ENCODE measurements around the gene MYO7B. TPM values are rescaled to one million over a fixed set of nuclear protein-coding genes. Genes with fewer than 3 reads are reported as not detected.
"Not testable (repeated sequence)": the region's sequence is repeated elsewhere in the genome, so short reads cannot be mapped to it uniquely, and the experiment has no call there.

The MYO7B gene
- polyA plus RNA-seq, 3 donors = 24.0 to 32.4 (median 29.5) TPM

DNA sequence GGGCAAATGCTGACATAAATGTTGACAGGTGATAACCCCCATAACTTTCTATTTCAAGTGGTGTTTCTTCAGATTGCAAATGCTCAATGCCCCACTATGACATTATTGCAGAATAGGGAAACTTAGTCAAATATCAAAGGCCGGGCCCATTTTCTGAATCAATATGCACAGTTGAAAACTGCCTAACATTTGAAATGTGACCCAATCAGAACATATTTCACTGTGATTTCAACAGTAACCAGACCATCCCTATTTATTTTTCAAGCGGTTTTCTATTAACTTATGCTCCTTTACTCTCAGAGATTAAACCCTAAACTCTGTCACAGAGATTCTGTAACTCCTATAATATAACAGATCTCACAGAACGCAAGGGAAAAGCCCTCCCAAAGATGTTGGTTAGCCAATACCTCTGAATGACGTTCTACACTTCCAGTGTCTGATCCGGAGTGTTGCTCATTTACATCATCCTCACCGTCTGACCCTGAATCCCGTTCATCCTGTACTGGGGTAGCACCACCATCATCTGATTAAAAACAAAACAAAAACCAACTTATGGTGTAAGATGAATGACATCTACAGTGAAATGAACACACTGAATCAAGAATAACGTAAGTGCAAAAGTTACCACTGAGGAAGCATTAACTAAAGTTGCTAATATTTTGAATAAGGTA, 12.1 kb upstream of the MYO7B start:
- DNase-seq = no peak

DNA sequence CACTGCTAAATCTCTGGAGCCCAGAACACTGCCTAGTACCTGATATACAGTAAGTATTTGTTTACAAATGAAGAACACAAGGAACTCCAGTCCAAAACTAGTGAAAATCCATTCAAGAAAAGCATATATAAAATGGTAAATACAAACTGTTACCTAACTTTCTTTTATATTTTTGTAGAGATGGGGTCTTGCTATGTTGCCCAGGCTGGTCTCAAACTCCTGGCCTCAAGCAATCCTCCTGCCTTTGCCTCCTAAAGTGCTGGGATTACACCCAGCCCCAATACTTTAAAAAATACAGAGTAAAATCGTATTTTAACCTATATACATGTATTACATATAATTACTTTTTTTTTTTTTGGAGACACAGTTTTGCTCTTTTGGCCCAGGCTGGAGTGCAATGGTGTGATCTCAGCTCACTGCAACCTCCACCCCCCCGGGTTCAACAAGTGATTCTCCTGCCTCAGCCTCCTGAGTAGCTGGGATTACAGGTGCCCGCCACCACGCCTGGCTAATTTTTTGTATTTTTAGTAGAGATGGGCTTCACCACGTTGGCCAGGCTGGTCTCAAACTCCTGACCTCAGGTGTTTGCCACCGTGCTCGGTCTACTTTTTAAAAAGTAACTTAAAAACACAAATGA, 11.2 kb upstream of the MYO7B start:
- not testable (repeated sequence) for DNase-seq

DNA sequence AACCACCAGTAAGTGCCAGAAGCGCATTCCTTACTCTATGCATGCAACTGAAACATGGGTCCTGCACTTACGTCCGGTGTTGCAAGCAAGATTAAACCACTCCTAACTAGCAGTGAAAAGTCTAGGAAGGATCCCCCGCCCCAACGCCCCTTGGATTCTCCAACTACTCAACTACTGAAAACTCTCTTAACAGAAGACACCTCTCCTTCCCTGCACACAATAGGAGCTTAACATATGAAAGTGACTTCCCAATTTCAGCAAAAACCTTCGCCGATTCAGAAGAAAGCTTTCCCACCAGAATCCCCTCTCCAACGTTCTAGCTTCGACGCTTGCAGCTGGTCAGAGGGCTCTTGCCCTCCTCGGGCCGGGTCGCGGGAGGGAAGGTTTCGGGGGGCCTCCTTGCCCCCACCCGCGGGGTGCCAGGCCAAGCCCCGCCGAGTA, 9.8 kb upstream of the MYO7B start:
- DNase-seq = peak; percentile 51

DNA sequence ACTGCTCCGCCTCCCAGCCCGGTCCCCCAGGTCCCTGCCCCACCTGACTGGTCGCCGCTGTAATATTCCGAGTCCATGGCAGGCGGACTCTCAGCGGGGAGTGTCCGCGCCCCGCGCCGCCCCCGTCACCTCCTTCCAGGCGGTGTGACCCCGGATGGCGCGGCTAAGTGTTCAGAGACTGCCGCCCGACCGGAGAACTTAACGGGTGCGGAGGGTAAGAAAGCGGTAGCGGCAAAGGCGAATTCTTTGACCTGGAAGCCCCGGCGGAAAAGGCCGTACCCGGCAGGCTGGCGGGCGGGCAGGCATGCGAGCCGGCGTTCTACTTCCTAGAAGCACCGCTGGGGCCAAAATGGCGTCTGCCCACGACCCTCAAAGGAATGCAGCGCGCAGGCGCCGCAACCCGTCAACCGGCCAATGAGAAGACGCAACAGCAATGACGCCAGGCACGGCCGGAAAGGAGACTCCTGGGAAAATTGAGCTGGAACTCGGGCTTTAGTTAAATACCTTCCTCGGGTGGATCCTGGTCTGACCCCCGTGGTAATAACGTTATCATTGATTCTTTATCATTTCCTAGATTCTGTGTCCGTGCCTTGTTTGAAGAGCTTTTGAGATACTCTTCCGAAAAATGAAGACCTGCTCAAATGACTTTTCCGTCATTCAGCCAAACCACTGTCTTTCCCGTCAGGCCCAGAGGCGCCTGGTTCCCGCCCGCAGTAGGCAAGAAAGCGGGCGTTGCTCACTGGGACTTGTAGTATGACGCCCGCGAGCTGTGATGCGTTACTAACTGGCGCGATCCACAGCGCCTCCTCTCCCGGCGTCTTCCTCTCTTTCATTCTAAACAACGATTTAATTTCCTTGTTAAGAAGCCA, 9.1 kb upstream of the MYO7B start, which contains the start of gene IWS1:
Gene IWS1 (minus strand): TSS at position 358 of the 869 bp plus-strand sequence. CDS start 281 bp downstream, at position 77.
- DNase-seq = peak; percentile 97

DNA sequence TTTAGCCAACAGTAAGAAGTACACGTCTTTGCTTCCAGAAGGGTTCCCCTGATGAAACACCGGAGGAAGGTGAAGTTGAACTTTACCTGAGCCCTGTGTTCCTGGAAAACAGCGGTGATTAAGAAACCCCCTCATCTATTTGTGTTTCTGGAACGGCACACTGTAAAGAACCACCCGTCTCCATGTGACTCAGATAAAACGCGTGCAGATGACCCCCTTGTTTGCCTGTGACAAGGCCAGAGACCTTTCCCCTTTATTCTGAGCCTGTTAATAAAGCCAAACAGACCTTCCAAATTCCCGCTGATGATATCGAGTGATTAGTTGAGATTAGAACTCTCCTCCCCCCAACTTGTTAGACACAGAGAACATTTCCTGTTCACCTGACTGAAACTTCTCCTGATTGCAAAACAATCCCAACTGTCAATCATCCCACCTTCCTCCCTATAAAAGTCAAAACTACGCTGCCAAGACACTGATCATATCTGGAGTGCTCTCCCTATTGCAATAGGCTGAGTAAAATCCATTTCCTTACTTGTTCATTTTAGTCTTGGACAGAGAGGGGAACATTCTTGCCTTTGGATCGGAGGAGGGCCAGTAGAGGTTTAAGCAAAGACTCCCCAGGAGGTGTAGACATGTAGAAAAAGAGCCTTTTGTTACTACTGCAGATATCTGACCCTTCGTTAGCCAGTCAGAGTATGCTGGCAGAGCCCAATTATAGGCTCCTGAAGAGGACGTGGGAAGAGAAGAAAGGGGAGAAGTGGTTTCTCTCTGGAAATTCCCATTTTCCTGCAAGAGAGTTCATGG, 8.3 kb upstream of the MYO7B start:
- no peak for DNase-seq

DNA sequence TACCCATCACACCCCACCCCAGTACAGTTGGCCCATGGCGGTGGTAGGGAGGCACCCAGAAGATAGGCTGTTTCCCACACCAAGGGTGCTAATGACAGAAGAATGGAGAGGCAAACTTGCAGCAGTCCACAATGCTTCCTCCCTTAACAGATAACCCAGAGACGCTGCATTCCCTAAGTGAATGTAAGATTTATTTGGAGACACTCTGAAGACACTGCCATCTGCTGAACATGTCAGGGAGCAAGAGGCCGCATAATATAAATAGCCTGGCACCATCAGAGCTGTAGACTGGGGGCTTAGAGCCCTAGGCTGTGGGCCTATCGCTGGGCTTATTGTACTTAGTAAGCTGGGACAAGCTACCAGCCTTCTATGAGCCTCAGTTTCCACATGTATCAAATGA, 7.0 kb upstream of the MYO7B start:
- DNase-seq = no peak

DNA sequence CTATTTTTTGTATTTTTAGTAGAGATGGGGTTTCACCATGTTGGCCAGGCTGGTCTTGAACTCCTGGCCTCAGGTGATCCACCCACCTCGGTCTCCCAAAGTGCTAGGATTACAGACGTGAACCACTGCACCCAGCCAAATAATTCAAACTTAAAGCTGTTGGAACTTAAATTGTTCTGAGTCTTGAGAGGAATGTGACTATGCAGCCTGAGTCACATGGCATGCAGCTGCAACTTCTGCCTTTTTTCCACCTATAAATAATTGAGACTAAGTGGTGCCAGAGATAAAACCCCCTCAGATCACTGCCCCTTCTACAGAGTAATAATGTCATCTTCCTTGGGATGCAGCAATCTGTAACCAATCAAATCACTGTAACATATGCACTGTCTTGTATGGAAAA, 6.1 kb upstream of the MYO7B start:
- DNase-seq = not testable (repeated sequence)

DNA sequence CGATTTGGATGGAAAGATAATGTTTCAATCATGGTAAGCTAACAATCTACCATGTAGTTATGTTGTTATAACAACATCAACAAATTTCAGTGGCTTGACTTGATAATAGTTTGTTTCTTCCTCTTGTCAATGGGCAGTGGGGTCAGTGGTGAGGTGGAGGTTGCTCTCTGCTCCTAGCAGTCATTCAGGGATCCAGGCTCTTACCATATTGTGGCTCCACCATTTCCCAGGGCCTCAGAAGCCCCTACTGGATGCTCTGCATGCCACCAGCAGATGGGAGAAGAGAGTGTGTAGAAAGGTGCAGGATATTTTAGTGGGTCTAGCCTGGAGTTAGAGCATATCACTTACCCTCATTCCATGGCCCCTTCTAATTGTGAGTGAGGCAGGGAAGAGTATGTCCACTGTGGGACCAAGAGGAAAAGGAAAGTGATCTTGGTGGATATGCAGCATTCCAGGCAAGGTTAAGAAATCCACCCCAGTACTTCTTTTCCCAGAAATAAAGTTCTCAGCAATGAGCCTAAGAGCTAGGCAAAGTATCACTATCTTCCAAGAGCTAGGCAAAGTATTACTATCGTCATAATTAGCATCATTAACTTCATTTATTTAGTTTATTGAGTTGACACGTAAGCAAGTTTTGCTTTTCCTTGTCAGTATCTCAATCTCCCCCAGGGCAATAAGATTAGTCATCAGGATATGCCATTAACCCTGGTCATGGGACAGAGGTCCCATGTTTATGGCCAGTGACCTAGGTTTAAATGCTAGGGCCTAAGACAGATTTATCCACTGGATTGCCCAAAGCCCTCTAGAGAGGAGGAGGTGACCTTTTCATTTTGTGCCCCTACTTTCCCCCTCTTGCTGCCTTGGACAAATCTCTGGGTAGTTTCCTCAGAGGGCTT, 5.0 kb upstream of the MYO7B start:
- no peak for DNase-seq

DNA sequence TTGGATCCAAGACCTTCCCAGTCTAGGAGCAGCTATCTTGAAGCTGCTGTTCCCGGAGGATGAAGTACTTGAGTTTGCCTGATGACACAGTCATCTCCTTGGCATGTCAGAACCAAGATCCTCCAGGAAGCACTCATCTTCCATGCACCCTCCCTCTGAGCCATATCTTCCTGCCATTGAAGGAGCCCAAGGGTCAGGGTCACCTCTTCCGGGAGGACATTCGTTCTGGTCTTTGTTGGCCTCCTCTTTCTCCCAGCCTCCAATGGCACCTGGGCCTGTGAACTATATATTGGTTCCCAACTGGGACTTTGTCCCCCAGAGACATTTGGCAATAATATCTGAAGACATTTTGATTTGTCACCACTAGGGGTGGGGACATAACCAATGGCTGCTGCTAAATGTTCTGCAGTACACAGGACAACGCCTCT, 4.2 kb upstream of the MYO7B start:
- DNase-seq = no peak

DNA sequence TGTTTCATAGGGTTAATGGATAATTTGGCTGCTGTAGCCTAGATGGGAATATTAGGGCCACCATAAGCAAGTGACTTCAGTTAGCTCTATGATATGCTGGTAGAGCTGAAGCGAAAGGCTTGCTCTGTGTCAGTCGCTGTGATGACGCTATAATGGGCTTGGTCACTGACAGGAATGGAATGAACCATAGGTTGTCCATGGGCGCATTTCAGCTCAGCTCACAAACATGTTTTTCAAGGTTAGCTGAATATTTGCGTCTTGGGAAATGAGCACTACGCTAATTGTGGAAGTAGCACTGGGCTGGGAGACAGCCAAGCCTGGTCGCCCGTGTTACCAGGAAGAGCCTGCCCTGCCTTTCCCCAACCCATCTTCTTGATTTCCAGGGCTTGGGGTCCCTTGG, 3.2 kb upstream of the MYO7B start:
- no peak for DNase-seq

DNA sequence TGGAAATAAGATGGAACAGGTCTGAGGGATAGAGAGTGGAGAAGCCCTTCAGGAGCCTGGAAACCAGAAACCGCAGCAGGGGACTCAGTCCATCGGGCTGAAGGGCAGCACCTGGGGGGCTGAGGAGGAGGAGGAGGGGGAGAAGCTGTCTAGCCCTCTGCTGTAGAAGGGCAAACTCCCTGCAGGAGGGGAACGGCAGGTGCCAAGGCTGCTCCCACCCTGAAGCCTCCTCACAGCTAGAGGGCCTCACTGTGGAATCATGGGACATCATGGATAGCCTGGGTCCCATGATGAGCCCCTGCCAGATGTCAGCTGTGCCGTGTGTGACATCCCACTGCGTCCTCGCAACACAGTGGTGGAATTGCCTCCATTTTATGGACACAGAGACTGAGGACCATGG, 435 bp downstream of the MYO7B start:
- no peak for DNase-seq

DNA sequence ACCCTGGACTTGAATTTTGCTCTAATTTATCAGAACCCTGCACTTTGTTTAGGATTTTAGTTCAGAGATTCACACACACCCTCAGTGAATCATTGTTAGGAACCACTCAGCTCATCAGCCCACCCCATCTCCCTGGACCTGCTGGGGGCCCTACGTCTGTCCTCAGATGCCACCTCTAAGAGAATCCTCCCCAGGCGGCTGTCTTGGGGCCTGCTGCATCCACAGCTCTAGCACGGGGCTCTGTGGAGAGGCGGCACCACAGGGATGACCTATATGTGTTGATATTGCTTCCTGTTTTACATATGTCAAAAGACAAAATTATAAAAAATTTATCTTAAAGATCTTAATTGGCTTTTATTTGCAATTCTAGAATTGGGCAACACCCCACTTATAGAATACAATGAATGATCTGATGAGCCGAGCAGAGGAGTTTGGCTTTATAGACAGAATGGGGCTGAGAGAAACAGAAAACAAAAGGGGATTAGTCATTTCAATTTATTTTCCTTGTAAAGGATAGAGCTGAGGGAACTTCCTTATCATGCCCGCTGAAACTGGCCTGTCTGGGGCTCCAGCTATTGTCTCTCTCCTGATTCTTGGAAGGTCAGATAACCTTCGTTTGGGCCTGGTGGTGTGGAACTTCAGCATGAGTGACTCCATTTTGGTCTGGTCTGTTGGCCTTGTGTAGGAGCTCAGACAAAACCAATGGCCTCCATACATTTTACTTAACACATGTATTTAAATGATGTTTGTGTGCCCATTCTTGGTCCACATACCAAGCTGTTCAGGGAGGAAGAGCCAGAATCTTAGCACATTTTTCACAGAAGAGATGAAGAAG, 1.4 kb downstream of the MYO7B start:
- no peak for DNase-seq

DNA sequence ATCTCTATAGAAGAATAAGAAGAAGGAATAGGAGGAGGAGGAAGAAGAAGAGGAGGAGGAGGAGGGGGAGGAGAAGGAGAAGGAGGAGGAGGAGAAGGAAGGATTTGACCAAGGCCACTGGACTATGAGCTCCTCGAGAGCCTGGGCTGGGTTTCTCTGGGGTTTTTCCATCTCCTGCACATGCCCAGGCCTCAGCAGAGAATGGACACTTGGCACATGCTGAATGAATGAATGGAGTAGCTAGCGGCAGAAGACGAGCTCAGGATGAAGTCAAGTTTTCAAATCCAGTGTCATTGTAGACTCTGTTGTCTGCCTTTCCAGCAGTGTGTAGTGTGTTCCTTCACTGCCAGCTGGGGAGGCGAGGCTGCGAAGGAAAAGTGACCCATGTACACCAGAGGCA, 2.2 kb downstream of the MYO7B start:
- DNase-seq = no peak

DNA sequence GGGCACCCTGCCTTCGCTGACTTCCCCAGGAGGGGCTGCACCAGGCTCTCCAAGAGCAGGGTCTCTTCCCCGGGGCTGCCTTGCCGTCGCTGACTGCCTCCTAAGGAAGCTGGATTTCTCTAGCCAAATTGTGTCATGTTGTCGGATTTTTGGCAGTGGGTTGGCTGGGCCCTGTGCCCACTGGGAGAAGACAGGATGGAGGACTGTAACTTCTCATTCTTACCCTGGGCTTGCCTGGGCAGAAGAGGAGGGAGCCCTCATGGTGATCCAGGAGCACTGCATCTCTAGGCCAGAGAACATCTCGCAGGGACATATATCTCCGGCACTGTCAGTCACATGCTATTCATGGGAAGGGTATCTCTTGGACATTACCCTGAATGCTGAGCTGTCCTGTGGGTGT, 6.3 kb downstream of the MYO7B start:
- no peak for DNase-seq

DNA sequence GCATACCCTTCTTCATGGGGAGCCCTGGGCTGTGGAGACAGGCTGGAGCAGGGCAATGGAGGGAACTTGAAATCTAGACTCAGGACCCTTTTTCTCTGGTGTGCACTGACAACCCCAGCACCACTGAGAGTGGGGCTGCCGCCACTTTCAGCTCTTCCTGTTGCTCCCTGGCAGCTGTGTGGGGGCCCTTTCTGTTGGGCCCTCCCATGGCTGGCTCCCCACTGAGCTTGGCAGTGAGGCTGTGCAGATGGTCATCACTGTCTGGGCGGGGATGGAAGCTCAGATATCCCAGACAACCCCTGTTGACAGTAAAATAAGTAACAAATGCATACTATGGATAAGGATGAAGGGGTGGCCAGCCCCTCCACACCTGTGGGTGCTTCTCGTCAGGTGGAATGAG, 6.7 kb downstream of the MYO7B start:
- no peak for DNase-seq

DNA sequence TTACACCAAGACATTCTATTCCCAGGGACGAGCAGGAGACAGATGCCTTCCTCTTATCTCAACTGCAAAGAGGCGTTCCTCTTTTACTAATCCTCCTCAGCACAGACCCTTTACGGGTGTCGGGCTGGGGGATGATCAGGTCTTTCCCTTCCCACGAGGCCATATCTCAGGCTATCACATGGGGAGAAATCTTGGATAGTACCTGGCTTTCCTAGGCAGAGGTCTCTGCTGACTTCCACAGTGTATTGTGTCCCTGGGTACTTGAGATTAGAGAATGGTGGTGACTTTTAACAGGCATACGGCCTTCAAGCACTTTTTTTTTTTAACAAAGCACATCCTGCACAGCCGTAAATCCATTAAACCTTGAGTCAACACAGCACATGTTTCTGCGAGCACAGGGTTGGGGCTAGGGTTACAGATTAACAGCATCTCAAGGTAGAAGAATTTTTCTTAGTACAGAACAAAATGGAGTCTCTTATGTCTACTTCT, 7.6 kb downstream of the MYO7B start:
- not testable (repeated sequence) for DNase-seq

DNA sequence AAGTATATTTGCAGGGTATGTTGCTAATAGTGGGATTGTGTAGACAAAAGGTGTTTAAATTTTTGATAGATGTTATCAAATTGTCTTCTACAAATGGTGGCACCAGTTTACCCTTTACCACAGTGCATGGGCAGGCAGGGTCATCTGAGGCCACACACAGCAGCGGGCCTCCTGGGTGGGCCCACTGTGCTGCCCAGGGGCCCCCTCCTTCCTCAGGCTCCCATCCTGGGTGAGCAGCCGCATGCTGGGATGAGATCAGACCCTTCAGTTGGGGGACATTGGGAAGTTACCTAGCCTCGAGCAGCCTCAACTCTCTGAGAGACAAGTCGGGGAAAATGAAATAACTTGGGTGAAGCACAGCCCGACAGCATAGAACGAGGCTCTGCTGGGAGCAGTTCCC, 9.7 kb downstream of the MYO7B start:
- DNase-seq = no peak

DNA sequence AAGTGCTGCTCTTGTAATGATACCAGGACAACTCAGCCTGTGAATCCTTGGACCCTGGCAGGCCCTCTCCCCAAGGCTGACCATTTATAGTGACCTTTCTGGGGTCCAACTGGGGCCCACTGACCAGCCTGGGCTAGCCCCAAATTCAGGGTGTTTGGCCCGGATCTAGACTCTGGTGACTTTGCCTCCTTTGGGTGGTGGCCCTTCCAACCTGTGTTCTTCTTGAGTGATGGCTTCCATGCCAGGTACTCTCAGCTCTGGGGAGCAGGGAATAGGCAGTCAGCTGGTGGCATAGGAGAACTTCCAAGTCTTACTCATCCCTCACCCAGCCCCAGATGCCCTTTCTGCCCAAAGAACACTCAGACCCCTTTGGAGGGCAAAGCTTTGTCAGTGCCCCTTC, 10.3 kb downstream of the MYO7B start:
- DNase-seq = no peak

DNA sequence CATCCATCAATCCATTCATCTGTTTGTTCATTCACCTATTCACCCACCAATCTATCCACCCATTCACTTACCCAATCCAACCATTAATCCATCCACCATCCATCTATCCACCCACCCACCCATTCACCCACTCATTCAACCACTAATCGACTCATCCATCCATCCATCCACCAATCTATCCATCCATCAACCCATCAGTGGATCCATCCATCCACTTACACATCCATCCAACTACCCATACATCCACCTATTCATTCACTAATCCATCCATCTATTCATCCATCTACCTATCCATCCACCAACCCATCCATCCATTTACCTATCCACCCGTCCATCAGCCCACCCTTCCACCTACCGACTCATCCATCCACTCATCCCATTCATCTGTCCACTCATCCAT, 11.3 kb downstream of the MYO7B start:
- DNase-seq = no peak
